Activated CD4-positive, alpha-beta memory T cell treated with anti-CD3 and anti-CD28 coated beads, Interleukin-2, amount 10 ng/mL, durations not matched to agents 7 days and 5 days (primary cell): ENCODE results near the gene C3AR1. TPM values are rescaled to one million over a fixed set of nuclear protein-coding genes. Genes with fewer than 3 reads are reported as not detected.
A peak's percentile ranks its signal among the peaks of the same experiment; 100 is the strongest.
"Not testable (repeated sequence)": the region's sequence is repeated elsewhere in the genome, so short reads cannot be mapped to it uniquely, and the experiment has no call there.

Experiments
- CTCF ChIA-PET: fragments of 350-600 bp; sonication (Branson Sonifier 250); formaldehyde crosslinking; loops from one replicate; lab custom pipeline; 2021; ENCODE audit warnings: antibody characterized with exemption, inconsistent platforms; lab: Charles Lee
- POLR2A ChIA-PET: fragments of 350-600 bp; sonication (Branson Sonifier 250); formaldehyde crosslinking; loops from one replicate; lab custom pipeline; 2021; ENCODE audit warnings: antibody characterized with exemption; lab: Charles Lee
- DNase-seq: peaks from one replicate; pipeline ENCODE4 v3.0.0-alpha.2; 2020
- H3K27ac Mint-ChIP-seq: one replicate; pipeline ENCODE4 v1.8.0; 2021; ENCODE audit warnings: mild to moderate bottlenecking, mixed read lengths
- H3K27me3 Mint-ChIP-seq: one replicate; pipeline ENCODE4 v1.8.0; 2021; ENCODE audit warnings: mixed read lengths
- H3K36me3 Mint-ChIP-seq: one replicate; pipeline ENCODE4 v1.8.0; 2021; ENCODE audit warnings: low read depth, mixed read lengths
- H3K4me1 Mint-ChIP-seq: one replicate; pipeline ENCODE4 v1.8.0; 2021; ENCODE audit warnings: mixed read lengths
- H3K4me3 Mint-ChIP-seq: one replicate; pipeline ENCODE4 v1.8.0; 2021; ENCODE audit warnings: mild to moderate bottlenecking, mixed read lengths
- H3K9me3 Mint-ChIP-seq: one replicate; pipeline ENCODE4 v1.8.0; 2021; ENCODE audit warnings: mixed read lengths
- total RNA-seq, 2 experiments: library from RNA; stranded (reverse); gene quantifications; one replicate each; pipeline ENCODE4 v1.2.3, GENCODE V29; 2021

Gene C3AR1
- total RNA-seq, result 10 to 100 TPM; 11.4 to 12.2 TPM

DNA sequence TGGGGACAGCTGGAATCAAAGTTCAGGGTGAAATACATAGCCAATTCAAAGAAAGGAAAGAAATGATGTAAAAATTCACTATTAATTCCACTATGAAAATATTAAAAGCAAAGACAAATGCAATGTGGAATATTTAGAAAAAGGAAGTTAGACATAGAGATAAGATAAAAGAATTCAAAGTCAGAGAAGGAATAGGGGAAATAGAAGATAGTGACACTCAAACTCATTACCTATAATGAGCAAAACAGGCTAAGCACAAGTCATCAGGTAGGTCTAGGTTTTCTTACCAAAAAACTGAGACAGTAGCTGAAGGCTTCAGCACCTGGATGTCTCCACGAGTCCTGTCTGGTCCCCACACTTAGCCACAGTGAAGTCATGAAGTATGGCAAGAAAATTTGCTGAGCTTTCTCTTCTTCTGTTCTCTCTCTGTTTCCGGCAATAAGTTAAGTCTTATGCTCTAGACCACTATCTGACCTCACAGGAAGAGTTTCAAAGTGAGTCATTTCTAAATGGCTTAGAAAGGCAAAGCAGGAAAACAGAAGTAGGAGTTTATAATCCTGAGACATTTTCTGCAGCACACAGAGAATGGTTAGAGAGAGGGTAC lies at the start of gene C3AR1:
Gene C3AR1 (minus strand): TSS at position 369 of the 604 bp plus-strand sequence. CDS start 6,174 bp downstream, outside the sequence.
- peak; percentile 60 for DNase-seq
- Mint-ChIP-seq H3K4me1 (peaks cover 52% of the 10 kb centered on the region), H3K36me3 (peaks cover 8% of the 10 kb centered on the region), H3K27me3 (no peaks in the 10 kb centered on the region), H3K4me3 (peak within 1 kb of the TSS; percentile 60), H3K27ac (peak within 1 kb of the TSS; percentile 88), H3K9me3 (no peaks in the 10 kb centered on the region)
- ChIA-PET POLR2A (interaction anchor here (0.6 to 4.2 kb wide), 14 partner anchors 8 to 133 kb away, joined by 3 to 20 read pairs (median 5); partner anchors contain the start of genes FOXJ2 and NECAP1), CTCF (interaction anchor here (1.8 to 4.0 kb wide), 2 partner anchors 12 to 25 kb away, joined by 6 to 37 read pairs; no protein-coding TSS in a partner anchor)

DNA sequence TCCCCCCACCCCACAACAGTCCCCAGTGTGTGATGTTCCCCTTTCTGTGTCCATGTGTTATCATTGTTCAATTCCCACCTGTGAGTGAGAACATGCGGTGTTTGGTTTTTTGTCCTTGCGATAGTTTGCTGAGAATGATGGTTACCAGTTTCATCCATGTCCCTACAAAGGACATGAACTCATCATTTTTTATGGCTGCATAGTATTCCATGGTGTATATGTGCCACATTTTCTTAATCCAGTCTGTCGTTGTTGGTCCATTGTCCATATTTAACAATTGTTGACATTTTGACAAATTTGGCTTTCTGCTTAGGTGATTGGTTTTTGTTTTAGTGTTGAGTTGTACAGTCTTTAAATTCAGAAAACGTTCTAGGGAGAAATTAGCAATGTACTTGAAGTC lies 47.0 kb upstream of the C3AR1 start:
- H3K4me1 Mint-ChIP-seq, H3K36me3 Mint-ChIP-seq, DNase-seq, H3K4me3 Mint-ChIP-seq, CTCF ChIA-PET, H3K9me3 Mint-ChIP-seq, POLR2A ChIA-PET, H3K27me3 Mint-ChIP-seq, H3K27ac Mint-ChIP-seq: not testable (repeated sequence)

DNA sequence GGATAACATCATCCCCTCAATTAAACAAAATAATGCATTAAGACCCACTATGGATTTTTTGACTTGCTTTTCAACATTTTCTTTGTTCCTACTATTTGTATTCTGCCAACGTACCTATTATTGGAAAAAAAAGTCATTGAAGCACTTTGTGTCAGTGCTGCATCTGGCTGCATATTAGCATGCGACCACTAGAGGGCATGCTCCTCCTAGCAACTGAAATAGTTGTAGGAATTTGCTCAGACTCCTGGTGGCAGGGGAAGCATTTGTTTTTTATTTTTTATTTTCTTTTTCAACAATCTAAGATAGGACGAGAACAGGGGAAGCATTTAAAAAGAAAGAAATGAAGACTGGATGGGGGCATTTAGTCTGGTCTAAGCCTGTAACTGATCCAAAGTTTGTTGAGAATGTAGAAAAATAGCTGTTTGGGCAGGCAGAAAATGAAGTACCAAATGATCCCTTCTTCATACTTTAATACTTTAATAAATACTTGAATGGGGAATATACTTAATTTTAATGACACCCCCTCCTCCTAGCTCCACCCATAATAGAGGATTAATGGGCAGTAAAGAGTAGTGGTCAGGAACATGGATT lies 42.7 kb upstream of the C3AR1 start:
- Mint-ChIP-seq H3K27me3 (no peaks in the 10 kb centered on the region), H3K36me3 (peaks cover 24% of the 10 kb centered on the region), H3K4me3 (no peak overlapping the region), H3K4me1 (peaks cover 10% of the 10 kb centered on the region), H3K27ac (no peak overlapping the region), H3K9me3 (no peaks in the 10 kb centered on the region)
- DNase-seq, result peak; percentile 80
- POLR2A ChIA-PET, result interaction anchor here (0.6 to 1.3 kb wide), 2 partner anchors 45 to 72 kb away, joined by 4 to 5 read pairs; no protein-coding TSS in a partner anchor
- CTCF ChIA-PET, result interaction anchor here (0.6 to 3.7 kb wide), 11 partner anchors 10 to 592 kb away, joined by 3 to 31 read pairs (median 6); no protein-coding TSS in a partner anchor

DNA sequence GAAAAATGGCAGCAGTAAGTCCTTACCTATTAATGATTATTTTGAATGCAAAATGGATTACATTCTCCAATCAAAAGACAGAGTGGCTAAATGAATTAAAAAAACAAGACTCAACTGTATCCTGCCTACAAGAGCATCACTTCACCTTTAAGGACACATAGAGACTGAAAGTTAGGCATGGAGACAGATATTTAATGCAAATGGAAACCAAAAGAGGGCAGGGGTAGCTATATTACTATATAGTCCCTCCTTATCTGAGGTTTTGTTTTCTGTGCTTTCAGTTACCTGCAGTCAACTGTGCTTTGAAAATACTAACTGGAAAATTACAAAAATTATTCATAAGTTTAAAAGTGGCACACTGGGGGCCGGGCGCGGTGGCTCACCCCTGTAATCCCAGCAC lies 33.1 kb upstream of the C3AR1 start:
- H3K4me3 Mint-ChIP-seq, result no peak overlapping the region
- POLR2A ChIA-PET, result interaction anchor here (1.7 kb wide), 1 partner anchor 16 kb away, joined by 4 read pairs; no protein-coding TSS in a partner anchor
- no peak for DNase-seq
- H3K4me1 Mint-ChIP-seq, result peaks cover 13% of the 10 kb centered on the region
- no peaks in the 10 kb centered on the region for H3K27me3 Mint-ChIP-seq
- H3K36me3 Mint-ChIP-seq, result peaks cover 51% of the 10 kb centered on the region
- CTCF ChIA-PET, result interaction anchor here (0.7 to 1.3 kb wide), 2 partner anchors 10 to 58 kb away, joined by 3 to 6 read pairs; no protein-coding TSS in a partner anchor
- H3K27ac Mint-ChIP-seq, result no peak overlapping the region
- H3K9me3 Mint-ChIP-seq, result no peaks in the 10 kb centered on the region

DNA sequence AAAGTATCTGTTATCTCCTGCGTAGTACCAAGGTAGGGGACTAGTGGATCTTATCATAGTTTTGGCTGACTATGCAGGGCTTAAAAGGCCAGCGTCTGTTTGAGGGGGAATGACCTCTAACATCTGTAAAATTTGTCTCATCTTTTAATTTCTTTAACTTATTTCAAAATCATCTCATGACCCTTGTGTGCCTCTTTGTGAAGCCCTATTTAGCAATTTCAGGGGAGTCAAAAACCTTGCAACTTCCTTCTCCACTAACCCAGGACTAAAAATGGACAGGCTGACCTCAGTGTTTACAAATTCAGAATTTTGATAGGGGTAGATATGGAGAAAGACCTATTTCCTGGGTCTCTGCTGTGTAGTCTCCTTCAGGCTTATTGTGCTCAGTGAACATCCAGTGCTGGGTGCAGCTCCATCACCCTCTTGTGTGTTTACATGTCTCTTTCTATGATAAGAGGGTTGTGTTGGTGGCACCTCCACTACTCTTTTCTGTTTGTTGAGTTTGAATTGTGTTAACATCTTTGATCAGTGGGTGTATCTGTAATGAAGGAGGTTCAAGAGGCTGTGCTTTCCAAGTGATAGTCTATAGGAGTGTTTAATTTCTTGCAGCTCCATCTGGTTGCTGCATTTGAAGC lies 30.2 kb upstream of the C3AR1 start:
- POLR2A ChIA-PET, result no interaction called here
- H3K27ac Mint-ChIP-seq, result no peak overlapping the region

DNA sequence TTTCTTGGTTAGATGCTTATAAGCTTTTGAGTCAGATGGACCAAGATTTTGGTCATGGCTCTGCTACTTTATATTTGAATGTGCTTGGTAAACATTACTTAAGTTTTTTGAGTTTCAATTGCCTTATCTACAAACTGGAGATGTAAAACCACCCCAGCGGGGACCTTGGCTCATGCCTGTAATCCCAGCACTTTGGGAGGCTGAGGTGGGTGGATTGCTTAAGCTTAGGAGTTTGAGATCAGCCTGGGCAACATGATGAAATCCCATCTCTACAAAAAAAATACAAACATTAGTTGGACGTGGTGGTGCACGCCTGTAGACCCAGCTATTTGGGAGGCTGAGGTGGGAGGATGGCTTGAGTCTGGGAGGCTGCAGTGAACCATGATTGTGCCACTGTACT lies 27.1 kb upstream of the C3AR1 start:
- Mint-ChIP-seq H3K9me3 (no peaks in the 10 kb centered on the region), H3K27ac (no peak overlapping the region), H3K27me3 (no peaks in the 10 kb centered on the region), H3K4me1 (peaks cover 23% of the 10 kb centered on the region), H3K36me3 (peaks cover 83% of the 10 kb centered on the region), H3K4me3 (no peak overlapping the region)
- CTCF ChIA-PET, result interaction anchor here (1.2 to 1.4 kb wide), 2 partner anchors 15 to 144 kb away, joined by 3 to 4 read pairs; no protein-coding TSS in a partner anchor
- DNase-seq, result no peak
- POLR2A ChIA-PET, result no interaction called here

More for the DNA sequence above, 30.2 kb upstream of the C3AR1 start:
- Mint-ChIP-seq H3K36me3 (peaks cover 72% of the 10 kb centered on the region), H3K27me3 (no peaks in the 10 kb centered on the region), H3K9me3 (no peaks in the 10 kb centered on the region), H3K4me1 (peaks cover 13% of the 10 kb centered on the region), H3K4me3 (no peak overlapping the region)
- no peak for DNase-seq
- CTCF ChIA-PET, result no interaction called here

DNA sequence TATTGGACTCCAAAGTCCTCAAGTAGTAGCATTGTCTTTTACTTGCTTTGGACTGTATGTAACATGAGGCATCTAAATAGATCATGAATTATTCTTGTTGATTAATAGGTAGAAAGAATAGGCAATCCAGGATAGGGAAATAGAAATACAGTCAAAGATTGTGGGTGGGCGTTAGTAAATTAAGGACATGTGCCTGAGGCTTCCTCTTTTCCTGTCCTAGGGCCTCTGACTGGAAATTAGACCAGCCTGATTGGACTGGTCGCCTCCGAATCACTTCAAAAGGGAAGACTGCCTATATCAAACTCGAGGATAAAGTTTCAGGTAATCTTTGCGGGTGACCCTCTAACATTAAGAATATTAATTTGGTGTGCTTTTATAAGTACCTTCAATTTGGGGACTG lies 23.6 kb upstream of the C3AR1 start:
- Mint-ChIP-seq H3K4me1 (peaks cover 39% of the 10 kb centered on the region), H3K27ac (no peak overlapping the region), H3K36me3 (peaks cover 65% of the 10 kb centered on the region), H3K27me3 (no peaks in the 10 kb centered on the region), H3K4me3 (no peak overlapping the region), H3K9me3 (no peaks in the 10 kb centered on the region)
- POLR2A ChIA-PET, result no interaction called here
- DNase-seq, result no peak
- CTCF ChIA-PET, result no interaction called here

DNA sequence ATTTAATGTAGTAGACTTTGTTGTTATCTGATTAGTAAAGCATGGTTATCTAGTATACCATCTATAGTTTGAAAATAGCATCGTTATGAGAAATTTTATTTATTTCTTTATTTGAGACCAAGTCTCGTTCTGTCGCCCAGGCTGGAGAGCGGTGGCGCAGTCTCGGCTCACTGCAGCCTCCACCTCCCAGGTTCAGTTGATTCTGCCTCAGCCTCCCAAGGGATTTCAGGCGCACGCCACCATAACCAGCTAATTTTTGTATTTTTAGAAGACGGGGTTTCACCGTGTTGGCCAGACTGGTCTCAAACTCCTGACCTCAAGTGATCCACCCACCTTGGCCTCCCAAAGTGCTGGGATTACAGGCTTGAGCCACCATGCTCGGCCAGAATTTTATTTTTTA lies 23.1 kb upstream of the C3AR1 start:
- H3K27me3 Mint-ChIP-seq, H3K4me3 Mint-ChIP-seq, H3K9me3 Mint-ChIP-seq, DNase-seq: not testable (repeated sequence)
- ChIA-PET POLR2A (interaction anchor here (1.0 to 2.7 kb wide), 4 partner anchors 11 to 155 kb away, joined by 5 to 12 read pairs (median 9); no protein-coding TSS in a partner anchor), CTCF (interaction anchor here (1.2 to 3.7 kb wide), 4 partner anchors 11 to 142 kb away, joined by 3 to 16 read pairs (median 6); no protein-coding TSS in a partner anchor)
- Mint-ChIP-seq H3K4me1 (peaks cover 43% of the 10 kb centered on the region), H3K36me3 (peaks cover 65% of the 10 kb centered on the region), H3K27ac (peak overlapping the region; percentile 87)

DNA sequence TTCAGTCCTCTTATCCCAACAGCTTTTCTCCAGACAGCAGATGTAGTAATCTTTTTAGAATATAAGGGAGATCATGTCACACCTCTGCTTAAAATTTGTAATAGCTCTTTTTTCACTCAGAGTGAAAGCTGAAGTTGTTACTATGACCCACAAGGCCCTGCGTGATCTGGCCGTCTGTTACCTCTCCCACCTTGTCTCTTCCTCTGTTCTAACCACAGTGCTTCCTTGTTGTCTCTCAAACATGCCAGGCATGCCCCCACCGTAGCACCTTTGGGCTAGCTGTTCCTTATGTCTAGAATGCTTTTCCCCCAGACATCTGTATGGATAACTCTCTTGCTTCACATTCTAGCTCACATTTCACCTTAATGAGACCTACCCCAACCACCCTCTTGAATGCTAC lies 22.4 kb upstream of the C3AR1 start:
- Mint-ChIP-seq H3K4me1 (peaks cover 50% of the 10 kb centered on the region), H3K9me3 (no peaks in the 10 kb centered on the region), H3K4me3 (peak overlapping the region; percentile 70), H3K36me3 (peaks cover 65% of the 10 kb centered on the region), H3K27me3 (no peaks in the 10 kb centered on the region), H3K27ac (peak overlapping the region; percentile 87)
- ChIA-PET CTCF (interaction anchor here (0.8 to 3.7 kb wide), 6 partner anchors 11 to 228 kb away, joined by 3 to 16 read pairs (median 4); no protein-coding TSS in a partner anchor), POLR2A (interaction anchor here (0.8 to 2.7 kb wide), 11 partner anchors 10 to 155 kb away, joined by 3 to 12 read pairs (median 5); partner anchors contain the start of genes C3AR1, FOXJ2 and SLC2A3)
- DNase-seq, result peak; percentile 55

DNA sequence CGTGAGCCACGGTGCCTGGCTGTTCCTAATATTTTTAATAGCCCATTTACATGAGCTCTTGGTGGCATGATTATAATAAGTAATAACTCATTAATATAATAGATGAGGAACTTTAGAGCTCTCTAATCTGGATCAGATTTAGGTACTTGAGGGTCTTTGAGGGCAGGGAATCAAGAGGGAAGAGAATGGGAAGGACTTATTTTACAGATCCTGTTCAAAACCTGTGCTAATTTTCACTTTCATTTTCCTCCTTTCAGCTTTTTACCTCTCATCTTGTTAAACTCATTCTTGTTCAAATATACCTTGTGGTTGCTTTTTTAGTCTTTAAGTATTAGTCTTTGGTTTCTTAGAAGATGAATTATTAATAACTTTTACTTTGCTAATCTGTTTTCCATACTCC lies 21.5 kb upstream of the C3AR1 start:
- CTCF ChIA-PET, result interaction anchor here (0.8 to 3.7 kb wide), 4 partner anchors 10 to 228 kb away, joined by 3 to 16 read pairs (median 6); no protein-coding TSS in a partner anchor
- peaks cover 56% of the 10 kb centered on the region for H3K4me1 Mint-ChIP-seq
- H3K27ac Mint-ChIP-seq, result peak overlapping the region; percentile 87
- DNase-seq, result no peak
- POLR2A ChIA-PET, result interaction anchor here (0.7 to 2.7 kb wide), 10 partner anchors 10 to 156 kb away, joined by 3 to 12 read pairs (median 4); partner anchors contain the start of genes C3AR1 and FOXJ2
- peaks cover 58% of the 10 kb centered on the region for H3K36me3 Mint-ChIP-seq
- H3K27me3 Mint-ChIP-seq, result no peaks in the 10 kb centered on the region
- H3K9me3 Mint-ChIP-seq, result no peaks in the 10 kb centered on the region
- peak overlapping the region; percentile 70 for H3K4me3 Mint-ChIP-seq

DNA sequence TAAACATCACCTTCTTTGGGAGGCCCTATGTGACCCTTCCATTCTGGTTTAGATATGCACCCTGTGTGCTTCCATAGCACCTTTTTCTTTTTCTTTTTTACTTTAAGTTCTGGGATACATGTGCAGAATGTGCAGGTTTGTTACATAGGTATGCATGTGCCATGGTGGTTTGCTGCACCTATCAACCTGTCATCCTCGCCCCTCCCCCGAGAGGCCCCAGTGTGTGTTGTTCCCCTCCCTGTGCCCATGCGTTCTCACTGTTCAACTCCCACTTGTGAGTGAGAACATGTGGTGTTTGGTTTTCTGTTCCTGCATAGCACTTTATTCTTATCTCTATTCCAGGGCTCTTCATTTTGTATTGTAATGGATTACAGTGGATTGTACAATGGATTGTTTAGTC lies 18.2 kb upstream of the C3AR1 start:
- POLR2A ChIA-PET, H3K9me3 Mint-ChIP-seq, DNase-seq, H3K27me3 Mint-ChIP-seq: not testable (repeated sequence)
- H3K27ac Mint-ChIP-seq, result peak overlapping the region; percentile 45
- CTCF ChIA-PET, result interaction anchor here (1.0 kb wide), 1 partner anchor 93 kb away, joined by 4 read pairs; no protein-coding TSS in a partner anchor
- H3K4me1 Mint-ChIP-seq, result peaks cover 74% of the 10 kb centered on the region
- H3K4me3 Mint-ChIP-seq, result peak overlapping the region; percentile 98
- H3K36me3 Mint-ChIP-seq, result peaks cover 33% of the 10 kb centered on the region

DNA sequence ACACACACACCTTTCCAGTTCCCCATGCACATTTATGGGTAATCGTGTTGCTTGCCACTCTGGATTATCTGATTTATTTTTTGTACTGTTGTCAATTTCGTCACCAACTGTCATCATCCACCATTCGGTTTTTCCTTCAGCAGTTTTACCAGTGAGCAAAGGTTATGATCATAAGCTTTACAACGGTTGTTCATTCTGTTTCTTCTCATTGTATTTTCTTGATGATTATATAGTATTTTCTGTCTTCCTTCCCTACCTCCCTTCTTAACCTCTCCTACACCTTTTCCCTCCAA lies 16.6 kb upstream of the C3AR1 start:
- no peaks in the 10 kb centered on the region for H3K27me3 Mint-ChIP-seq
- DNase-seq, result no peak
- ChIA-PET CTCF (interaction anchor here (0.7 to 1.3 kb wide), 2 partner anchors 149 kb away, joined by 3 read pairs; no protein-coding TSS in a partner anchor), POLR2A (interaction anchor here (0.8 to 3.3 kb wide), 7 partner anchors 16 to 147 kb away, joined by 3 to 20 read pairs (median 4); partner anchors contain the start of genes C3AR1, FOXJ2 and SLC2A3)
- H3K4me1 Mint-ChIP-seq, result peaks cover 71% of the 10 kb centered on the region
- H3K36me3 Mint-ChIP-seq, result peaks cover 25% of the 10 kb centered on the region
- H3K9me3 Mint-ChIP-seq, result no peaks in the 10 kb centered on the region
- peak overlapping the region; percentile 90 for H3K27ac Mint-ChIP-seq
- H3K4me3 Mint-ChIP-seq, result peak overlapping the region; percentile 98
